ENCODE measurements around the gene DCDC2C. TPM values are rescaled to one million over a fixed set of nuclear protein-coding genes. Genes with fewer than 3 reads are reported as not detected.
A peak's percentile ranks its signal among the peaks of the same experiment; 100 is the strongest.
"Not testable (repeated sequence)": the region's sequence is repeated elsewhere in the genome, so short reads cannot be mapped to it uniquely, and the experiment has no call there.

DCDC2C gene
- total RNA-seq, 1 experiment from 2014 or later: not detected

- peaks cover 3% of the 10 kb centered on the region for H3K27me3 Mint-ChIP-seq (ENCODE audit: low read depth)
- H3K9me3 Mint-ChIP-seq: peaks cover 11% of the 10 kb centered on the region
- DNase-seq (ENCODE audit: low spot score) (no peak), ATAC-seq (no peak)
- peaks cover 18% of the 10 kb centered on the region for H3K4me1 Mint-ChIP-seq
- ChIA-PET POLR2A (no interaction called here), CTCF (no interaction called here)
- no peak for TF ChIP-seq ZNF232 (CRISPR knock-in tag; IDR thresholded peaks at IDR 0.05)
- TF ChIP-seq FOXK1 (CRISPR knock-in tag; IDR thresholded peaks at IDR 0.05): no peak
- TF ChIP-seq SOX15 (CRISPR knock-in tag; IDR thresholded peaks at IDR 0.05): no peak
- TF ChIP-seq ZNF396 (CRISPR knock-in tag; IDR thresholded peaks at IDR 0.05; ENCODE audit: borderline replicate concordance): no peak
- TF ChIP-seq MLX (CRISPR knock-in tag; IDR thresholded peaks at IDR 0.05): no peak
- no peak for TF ChIP-seq MYBL2 (CRISPR knock-in tag; IDR thresholded peaks at IDR 0.05)
- TF ChIP-seq IRF1 (CRISPR knock-in tag; IDR thresholded peaks at IDR 0.05): no peak
- TF ChIP-seq GTF2I (CRISPR knock-in tag; conservative IDR thresholded peaks at IDR 0.05): no peak
- TF ChIP-seq MXD4 (CRISPR knock-in tag; IDR thresholded peaks at IDR 0.05; ENCODE audit: borderline replicate concordance): no peak
- no peaks in the 10 kb centered on the region for H3K36me3 Mint-ChIP-seq
- no peak within 1 kb of the TSS for H3K27ac Mint-ChIP-seq
- no peak within 1 kb of the TSS for H3K4me3 Mint-ChIP-seq
Measured at GRCh38 chr2:3657881-3658280, 45.5 kb upstream of the DCDC2C start, which contains the start of gene ALLC. ALLC (plus strand) TSS chr2:3658200; CDS start chr2:3671158, 12,958 bp downstream.

- ATAC-seq (peak; percentile 50), DNase-seq (ENCODE audit: low spot score) (no peak)
- Mint-ChIP-seq H3K36me3 (no peaks in the 10 kb centered on the region), H3K4me1 (peaks cover 18% of the 10 kb centered on the region), H3K9me3 (peaks cover 13% of the 10 kb centered on the region), H3K27me3 (ENCODE audit: low read depth) (no peaks in the 10 kb centered on the region; the same call in none of the 2 replicates), H3K27ac (no peak overlapping the region), H3K4me3 (no peak overlapping the region)
- TF ChIP-seq NFE2L1 (CRISPR knock-in tag; IDR thresholded peaks at IDR 0.05): no peak
- no peak for TF ChIP-seq AFF4 (CRISPR knock-in tag; IDR thresholded peaks at IDR 0.05; ENCODE audit: borderline replicate concordance)
- TF ChIP-seq SP1 (CRISPR knock-in tag; conservative IDR thresholded peaks at IDR 0.05): no peak
- TF ChIP-seq ZNF423 (CRISPR knock-in tag; IDR thresholded peaks at IDR 0.05): no peak
- TF ChIP-seq USF2 (CRISPR knock-in tag; IDR thresholded peaks at IDR 0.05): no peak
- POLR2A ChIA-PET: no interaction called here
- CTCF ChIA-PET: interaction anchor here (1.1 to 1.5 kb wide), 2 partner anchors 17 to 31 kb away, joined by 3 read pairs; no protein-coding TSS in a partner anchor
Measured at GRCh38 chr2:3659447-3660432, 43.6 kb upstream of the DCDC2C start.

GRCh38 chr2:3660640-3661039, 42.7 kb upstream of the DCDC2C start:
- Mint-ChIP-seq H3K9me3 (peaks cover 20% of the 10 kb centered on the region), H3K4me1 (peaks cover 18% of the 10 kb centered on the region)
- H3K4me3 Mint-ChIP-seq; H3K36me3 Mint-ChIP-seq; H3K27ac Mint-ChIP-seq; H3K27me3 Mint-ChIP-seq (ENCODE audit: low read depth); DNase-seq (ENCODE audit: low spot score); POLR2A ChIA-PET; ATAC-seq: not testable (repeated sequence)
- CTCF ChIA-PET: interaction anchor here (1.5 kb wide), 1 partner anchor 18 kb away, joined by 3 read pairs; no protein-coding TSS in a partner anchor

Measured in WTC11 (cell line).